HUDEP-2 (cell line): ENCODE results near the gene PACS2.
A peak's percentile ranks its signal among the peaks of the same experiment; 100 is the strongest.

Experiments
- DNase-seq, 76 experiments: peaks; one replicate each; lab custom pipeline; 2025; ENCODE audit not compliant: unreplicated experiment in 76 of 76; lab: John Stamatoyannopoulos, UW

Gene PACS2

DNA sequence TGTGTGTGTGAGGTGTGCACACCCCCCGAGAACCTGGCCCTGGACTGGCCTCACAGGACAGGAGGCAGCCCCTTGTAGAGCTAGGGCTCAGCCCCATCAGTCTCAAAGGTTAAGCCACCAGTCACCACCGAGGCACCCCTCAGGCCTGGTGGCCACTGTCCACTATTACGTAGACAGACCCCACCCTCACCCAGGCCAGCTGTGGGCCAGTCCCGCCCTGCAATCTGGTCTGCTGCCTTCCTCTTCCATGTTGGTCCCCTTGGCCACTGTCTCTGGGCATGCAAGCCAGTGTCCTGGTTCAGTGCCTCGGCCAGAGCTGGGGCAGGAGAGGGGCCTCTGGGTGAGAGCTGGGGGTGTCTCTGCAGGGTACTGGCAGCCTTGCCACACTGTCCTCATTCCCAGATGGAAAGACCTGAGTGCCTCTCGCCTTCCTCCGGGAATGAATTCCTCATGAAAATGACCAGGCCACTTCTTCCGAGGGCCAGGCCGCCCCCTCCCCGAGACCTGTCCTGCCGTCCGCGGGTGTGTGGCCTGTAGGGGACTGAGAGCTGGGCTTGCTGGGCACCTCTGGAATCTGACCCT, 82.9 kb downstream of the PACS2 start:
- peak in 3 of 76 experiments; percentile 16 to 49 (median 20) for DNase-seq

DNA sequence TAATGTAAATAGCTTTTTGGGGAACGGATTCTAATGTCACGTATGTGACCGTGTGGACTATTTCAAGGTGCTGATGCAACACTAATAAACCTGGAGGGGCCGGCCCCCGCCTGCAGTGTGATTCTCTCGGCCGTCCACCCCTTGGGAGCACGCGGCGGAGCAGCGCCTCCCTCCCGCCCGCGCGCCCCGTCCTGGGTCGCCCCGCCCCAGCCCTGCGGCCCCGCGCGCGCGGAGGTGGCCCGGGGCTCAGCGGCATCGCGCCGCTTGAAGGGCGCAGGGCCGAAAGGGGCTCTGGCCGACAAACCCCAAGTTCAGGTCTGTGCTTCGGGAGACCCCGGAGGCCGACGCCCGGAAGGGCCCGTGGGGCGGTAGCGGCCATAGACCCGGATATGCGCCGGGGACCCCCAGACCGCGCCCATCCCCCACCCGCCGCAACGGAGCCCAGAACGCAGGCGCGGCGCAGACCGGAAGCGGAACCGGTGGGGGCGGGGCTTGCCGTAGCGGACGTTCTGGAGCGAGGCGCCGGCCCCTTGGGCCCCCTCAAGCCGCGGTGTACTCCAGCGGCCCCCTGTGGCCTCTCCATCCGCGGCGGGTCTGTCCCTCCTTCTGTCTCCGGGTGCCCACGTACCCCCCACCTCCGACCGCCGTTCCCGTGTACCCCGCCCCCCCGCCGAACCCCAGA, 83.6 kb downstream of the PACS2 start, which contains the start of gene TEX22:
TEX22 (plus strand) TSS at position 495 of the 682 bp plus-strand sequence. CDS start 803 bp downstream, outside the sequence.
- DNase-seq, result peak in 74 of 76 experiments; percentile 5 to 89 (median 76)

DNA sequence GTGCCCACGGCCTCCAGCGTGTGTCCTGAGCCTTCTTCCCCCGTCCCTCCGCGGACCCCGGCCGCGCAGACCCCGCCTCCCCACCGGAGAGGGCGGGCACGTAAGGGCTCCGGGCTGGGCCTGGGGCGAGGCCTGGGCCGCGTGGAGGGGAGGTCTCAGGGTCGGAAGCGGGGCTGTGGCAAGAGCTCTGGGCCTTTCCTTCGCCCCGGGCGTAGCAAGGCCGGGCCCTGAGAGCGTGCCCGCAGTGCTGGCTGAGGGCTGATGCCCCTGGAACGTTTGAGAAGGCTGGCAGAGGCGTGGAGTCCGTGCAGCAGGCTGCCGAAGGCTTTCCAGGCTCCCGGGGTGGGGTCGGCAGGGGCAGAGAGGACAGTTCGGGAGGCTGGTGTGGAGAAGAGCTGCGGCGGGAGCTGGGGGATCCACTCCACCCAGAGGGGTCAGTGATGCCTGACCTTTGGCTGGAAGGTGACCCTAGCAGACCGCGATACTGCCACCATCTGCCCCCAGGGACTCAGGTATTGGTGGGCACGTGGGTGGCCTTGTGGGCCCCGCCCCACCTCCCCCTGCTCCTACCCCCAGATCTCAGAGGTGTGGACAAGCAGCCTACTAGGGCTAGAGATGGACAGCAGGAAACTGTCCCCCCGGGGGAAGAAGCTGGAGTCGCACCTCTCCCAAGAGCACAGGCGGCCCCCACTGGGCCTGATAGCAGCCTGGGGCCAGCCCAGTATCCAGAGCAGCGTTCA, 84.3 kb downstream of the PACS2 start:
- DNase-seq, result peak in 6 of 76 experiments; percentile 32 to 39 (median 36)

DNA sequence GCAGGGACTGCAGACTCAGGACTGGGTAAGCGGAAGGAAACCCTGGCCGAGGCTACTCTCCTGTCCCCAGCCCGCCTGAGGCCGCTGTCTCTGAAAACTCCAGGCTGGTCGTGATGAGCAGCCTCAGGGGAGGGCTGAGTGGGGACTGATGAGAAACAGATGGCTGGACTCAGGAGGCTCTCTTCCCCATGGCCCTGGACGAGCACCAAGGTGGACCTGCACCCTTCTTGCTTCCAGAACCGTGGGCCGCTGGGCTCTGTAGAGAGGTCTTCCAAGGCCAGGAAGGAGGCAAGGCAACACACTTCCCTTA, 84.9 kb downstream of the PACS2 start:
- DNase-seq, result no peak

GRCh38 chr14:105400016-105400415, 85.5 kb downstream of the PACS2 start:
- DNase-seq, result no peak

DNA sequence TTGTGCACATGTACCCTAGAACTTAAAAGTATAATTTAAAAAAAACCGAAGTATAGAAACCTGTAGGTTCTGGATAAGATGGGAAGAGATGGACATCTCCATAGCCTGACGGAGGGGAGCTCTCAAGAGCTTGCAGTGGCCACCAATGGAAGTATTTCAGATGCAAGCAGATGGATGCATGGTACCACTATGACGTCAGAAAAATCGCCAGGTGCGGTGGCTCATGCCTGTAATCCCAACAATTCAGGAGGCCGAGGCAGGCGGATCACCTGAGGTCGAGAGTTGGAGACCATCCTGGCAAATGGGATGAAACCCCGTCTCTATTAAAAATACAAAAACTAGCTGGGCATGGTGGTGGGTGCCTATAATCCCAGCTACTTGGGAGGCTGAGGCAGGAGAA, 87.2 kb downstream of the PACS2 start:
- DNase-seq, result no peak

DNA sequence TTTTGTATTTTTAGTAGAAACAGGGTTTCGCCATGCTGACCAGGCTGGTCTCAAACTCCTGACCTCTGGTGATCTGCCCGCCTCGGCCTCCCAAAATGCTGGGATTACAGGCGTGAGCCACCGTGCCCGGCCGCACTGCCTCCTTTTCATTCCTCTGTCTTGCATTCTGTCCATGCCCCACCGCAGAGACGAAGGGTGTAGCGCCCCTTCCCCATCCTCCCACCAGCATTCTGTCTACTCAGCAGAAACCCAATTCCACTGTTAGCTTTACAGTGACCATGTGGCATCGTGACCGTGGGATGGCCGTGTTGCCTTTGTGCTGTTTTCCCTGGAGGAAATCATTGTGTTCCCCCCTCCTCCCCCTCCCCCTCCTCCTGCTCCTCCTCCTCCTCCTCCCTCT, 94.0 kb downstream of the PACS2 start:
- no peak for DNase-seq

DNA sequence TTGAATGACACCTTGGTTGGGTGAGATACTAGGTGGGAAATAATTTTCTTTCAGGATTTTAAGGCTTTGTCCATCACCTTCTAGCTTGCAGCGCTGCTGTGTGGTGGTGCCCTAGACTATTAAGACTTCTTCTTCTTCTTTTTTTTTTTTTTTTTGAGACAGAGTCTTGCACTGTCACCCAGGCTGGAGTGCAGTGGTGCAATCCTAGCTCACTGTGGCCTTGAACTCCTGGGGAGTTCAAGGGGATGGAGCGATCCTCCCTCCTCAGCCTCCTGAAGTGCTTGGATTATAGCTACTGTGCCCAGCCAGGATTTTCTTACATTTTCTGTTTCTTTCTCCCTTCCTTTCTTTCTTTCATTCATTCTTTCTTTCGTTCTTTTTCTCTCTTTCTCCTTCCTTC, 94.8 kb downstream of the PACS2 start:
- DNase-seq, result no peak

DNA sequence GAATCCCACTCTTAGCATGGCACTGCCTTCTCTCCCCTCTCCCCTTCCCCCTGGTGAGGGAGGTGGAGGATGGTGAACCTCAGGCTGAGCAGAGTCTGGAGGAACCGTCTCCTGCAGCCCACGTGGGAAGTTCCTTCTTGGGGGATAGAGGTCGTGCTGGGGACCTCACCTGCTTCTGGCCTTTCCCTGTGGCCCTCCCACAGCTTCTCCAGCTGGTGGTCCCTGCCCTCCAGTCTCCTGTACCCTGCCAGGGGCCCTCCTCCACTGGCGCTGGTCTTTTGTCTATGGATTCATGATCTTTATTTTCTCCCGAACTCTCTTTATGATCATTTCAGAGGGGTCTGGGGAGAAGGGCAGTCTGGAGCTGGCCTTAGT, 96.1 kb downstream of the PACS2 start:
- no peak for DNase-seq

DNA sequence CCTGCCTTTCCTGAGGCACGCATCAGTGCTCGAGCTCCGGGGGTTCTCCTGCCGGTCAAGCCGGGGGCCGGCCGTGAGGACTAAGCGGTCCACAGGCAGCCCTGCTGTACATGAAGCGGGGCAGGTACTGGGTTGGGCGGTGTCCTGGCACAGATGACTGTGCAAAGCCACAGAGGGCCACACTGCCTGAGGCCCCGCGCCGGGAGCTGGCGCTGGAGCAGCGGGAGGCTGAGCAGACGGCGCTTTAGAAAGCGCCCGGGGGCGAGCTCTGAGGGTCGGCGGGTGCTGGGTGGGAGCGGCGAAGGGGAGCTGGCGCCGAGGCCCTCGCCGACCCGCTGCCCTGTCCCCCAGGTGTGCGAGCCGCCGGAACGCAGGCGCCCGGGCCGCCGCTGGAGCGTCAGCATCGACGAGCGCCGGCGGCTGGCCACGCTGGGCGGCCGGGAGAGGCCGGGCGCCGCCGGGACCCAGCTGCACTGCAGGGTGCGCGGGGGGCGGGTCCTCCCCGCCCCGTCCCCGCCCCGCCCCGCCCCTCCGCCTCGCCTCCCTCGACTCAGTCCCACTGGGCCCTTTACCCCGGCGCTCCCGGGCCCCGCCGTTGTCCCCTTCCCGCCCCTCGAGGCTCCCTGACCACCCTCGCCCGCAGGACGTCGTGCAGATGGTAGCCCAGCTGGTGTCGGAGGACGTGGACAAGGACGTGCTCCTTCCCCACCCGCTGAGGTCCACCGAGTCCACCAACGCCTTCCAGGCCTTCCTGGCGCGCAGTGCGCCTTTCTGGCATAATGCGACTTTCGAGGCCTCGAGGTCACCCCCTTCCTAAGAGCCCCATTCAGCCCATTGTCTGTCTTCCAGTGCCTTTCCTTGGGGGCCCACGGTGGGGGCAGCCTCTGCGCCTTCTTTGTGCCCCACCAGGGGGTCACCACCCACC, 96.7 kb downstream of the PACS2 start:
- DNase-seq, result peak in 31 of 76 experiments; percentile 5 to 36 (median 23)

DNA sequence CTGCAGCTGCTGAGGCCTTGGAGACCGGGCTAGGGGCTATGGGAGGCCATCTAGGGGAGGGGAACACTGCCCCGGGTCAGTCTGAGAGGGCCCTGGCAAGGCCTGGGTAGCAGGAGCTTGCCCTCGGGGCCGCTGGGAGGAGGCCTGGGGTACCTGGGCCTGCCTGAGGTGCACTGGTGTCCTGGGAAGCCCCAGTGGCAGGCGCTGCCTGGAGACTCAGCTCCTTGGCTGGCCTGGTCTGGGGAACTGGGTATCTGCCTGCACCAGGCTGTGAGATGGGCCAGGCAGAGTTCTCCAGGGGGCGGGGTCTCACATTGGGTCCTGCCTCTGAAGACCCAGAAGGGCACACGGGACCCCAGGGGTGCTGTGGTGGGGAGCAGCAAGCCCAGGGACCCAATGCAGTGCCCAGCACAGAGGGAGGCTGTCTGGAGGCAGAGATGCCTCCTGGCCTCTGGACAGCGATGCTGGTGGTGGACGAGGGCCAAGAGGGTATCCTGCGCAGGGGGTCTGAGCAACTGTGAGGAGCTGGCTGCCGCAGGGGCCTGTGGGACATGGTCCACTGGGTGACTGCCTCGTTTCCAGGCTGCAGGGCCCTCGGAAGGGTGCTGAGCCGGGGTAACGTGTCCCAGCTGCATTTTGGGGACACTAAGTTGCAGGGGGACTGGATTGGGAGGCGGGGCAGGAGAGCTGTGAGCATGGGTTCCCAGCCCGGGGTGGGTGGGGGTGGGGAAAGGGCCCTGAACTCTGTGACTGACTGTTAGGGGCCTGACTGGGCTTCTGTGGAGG, 97.6 kb downstream of the PACS2 start:
- no peak for DNase-seq

- DNase-seq, result no peak
Observed at GRCh38 chr14:105412771-105413543, 98.4 kb downstream of the PACS2 start.

DNA sequence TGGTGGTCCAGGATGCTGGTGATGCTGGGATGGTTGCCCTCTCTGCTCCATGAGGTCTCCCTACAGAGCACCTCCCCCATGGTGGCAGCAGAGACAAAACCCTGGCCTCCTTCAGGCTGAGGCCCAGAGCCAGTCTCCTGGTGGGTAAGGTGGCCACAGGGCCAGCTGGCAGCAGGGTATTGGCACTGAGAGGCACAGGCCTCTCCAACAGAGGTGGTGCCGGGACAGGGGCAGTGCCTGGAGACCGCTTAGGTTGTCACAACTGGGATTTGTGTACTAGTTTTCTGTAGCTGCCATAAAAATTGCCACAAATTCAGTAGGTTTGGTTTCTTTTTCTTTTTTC, 99.0 kb downstream of the PACS2 start:
- no peak for DNase-seq

- DNase-seq, result peak in 59 of 76 experiments; percentile 12 to 68 (median 41)
Observed at GRCh38 chr14:105414456-105415371, 100.2 kb downstream of the PACS2 start.

DNA sequence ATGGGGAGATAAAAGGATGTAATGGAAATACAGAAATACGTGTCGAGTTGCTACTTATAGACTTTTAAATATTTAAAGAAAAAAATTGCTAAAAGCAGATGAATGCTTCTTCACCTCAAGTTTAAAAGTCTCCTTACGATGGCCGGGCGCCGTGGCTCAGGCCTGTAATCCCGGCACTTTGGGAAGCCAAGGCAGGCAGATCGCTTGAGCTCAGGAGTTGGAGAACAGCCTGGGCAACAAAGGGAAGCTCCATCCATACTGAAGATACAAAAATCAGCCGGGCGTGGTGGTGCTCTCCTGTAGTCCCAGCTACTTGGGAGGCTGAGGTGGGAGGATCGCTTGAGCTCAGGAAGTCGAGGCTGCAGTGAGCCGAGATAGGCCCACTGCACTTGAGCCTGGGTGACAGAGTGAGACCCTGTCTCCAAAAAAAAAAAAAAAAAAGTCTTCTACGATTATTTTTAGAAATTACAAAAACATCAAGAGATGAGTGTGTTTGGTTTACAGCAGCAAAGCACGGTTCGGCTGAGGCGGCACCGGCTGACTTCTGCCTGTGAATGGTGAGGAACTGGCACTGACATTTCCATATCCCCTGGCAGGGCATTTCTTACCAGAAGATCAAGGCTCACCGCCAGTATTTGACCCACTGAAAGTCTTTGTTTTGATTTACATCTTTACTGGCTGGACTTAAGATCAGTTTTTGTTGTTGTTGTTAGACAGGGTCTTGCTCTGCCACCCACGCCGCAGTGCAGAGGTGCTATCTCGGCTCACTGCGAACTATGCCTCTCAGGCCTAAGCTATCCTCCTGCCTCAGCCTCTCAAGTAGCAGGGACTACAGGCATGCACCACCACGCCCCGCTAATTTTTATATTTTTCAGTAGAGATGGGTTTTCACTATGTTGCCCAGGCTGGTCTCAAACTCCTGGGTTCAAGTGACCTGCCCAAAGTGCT, 101.2 kb downstream of the PACS2 start:
- no peak for DNase-seq

DNA sequence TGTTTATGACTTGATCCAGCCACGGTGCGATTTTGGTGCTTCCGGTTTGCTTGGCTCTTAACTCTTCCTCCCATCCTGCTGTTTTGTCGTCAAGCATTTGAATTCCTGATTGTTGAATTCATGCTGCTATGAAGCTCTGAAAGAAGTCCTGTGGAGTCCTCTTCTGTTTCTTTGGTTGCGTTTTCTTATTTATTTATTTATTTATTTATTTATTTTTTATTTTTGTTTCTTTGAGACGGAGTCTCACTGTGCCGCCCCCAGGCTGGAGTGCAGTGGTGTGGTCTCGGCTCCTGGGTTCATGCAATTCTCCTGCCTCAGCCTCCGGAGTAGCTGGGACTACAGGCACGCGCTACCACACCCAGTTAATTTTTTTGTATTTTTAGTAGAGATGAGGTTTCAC, 102.1 kb downstream of the PACS2 start:
- no peak for DNase-seq

- DNase-seq, result no peak
Observed at GRCh38 chr14:105417690-105418121, 103.2 kb downstream of the PACS2 start.
